ENCODE results near the gene FAM240B. TPM values are rescaled to one million over a fixed set of nuclear protein-coding genes. Genes with fewer than 3 reads are reported as not detected.

Gene FAM240B
- total RNA-seq, 1 experiment from 2014 or later = not detected

- WGBS (ENCODE audit: extremely low coverage, insufficient read length, low lambda C conversion rate) = no CpG with 5 or more reads among the region's 6 CpGs
- peaks cover 26% of the 10 kb centered on the region for H3K27me3 Mint-ChIP-seq (ENCODE audit: low read depth)
These were observed 44.7 kb downstream of the FAM240B start for GRCh38 chr9:38675211-38675610.

More at GRCh38 chr9:38675211-38675610, 44.7 kb downstream of the FAM240B start:
- H4K20me1 ChIP-seq (ENCODE audit: control insufficient read depth, insufficient read depth, insufficient read length) = no peaks in the 10 kb centered on the region
- TF ChIP-seq CTCF (conservative IDR thresholded peaks at IDR 0.05) = no peak
- H2AFZ ChIP-seq (ENCODE audit: low read length) = no peak overlapping the region
- H3K56ac ChIP-seq (ENCODE audit: insufficient read length, low read depth, low read length) = no peak overlapping the region
- no peak for DNase-seq
- no peaks in the 10 kb centered on the region for H3K79me1 ChIP-seq (ENCODE audit: insufficient read depth, low read depth, low read length, poor library complexity, severe bottlenecking)
- H2AK5ac ChIP-seq (ENCODE audit: insufficient read length, low read length) = no peak overlapping the region
- H4K8ac ChIP-seq (replicated peaks; ENCODE audit: insufficient read length, low read depth, low read length) = no peak overlapping the region
- no peak overlapping the region for H4K5ac ChIP-seq (ENCODE audit: insufficient read length, low read depth, low read length)
- no peak overlapping the region for H3K4ac ChIP-seq (ENCODE audit: low read depth, low read length)
- no peak overlapping the region for H2BK120ac ChIP-seq (ENCODE audit: low read depth, low read length, poor library complexity, severe bottlenecking)
- H3K9me3 ChIP-seq (ENCODE audit: control insufficient read depth, low read depth, low read length) = no peaks in the 10 kb centered on the region
- peaks cover 0 to 2% of the 10 kb centered on the region in 2 experiments; a peak in 1 of 5 replicates for H3K9me3 Mint-ChIP-seq
- no peak overlapping the region for H3K27ac ChIP-seq (ENCODE audit: insufficient read length, low read depth, low read length)
- H4K91ac ChIP-seq (ENCODE audit: insufficient read length, low read depth, low read length) = no peak overlapping the region
- H3K4me1 Mint-ChIP-seq = peaks cover 41 to 43% of the 10 kb centered on the region in 2 experiments
- H3K4me3 Mint-ChIP-seq = no peak overlapping the region
- no peak overlapping the region for H2BK5ac ChIP-seq (ENCODE audit: insufficient read length, low read length)
- no peak overlapping the region for H3K9ac ChIP-seq (ENCODE audit: extremely low read depth, insufficient read length, low read length)
- H3K23me2 ChIP-seq (ENCODE audit: insufficient read length, low read depth, low read length, poor library complexity, severe bottlenecking) = no peaks in the 10 kb centered on the region
- H3K79me2 ChIP-seq (ENCODE audit: insufficient read depth, low read length) = no peaks in the 10 kb centered on the region
- H2BK12ac ChIP-seq (ENCODE audit: insufficient read length, low read depth, low read length) = no peak overlapping the region
- peaks cover 0 to 5% (median 0%) of the 10 kb centered on the region in 3 experiments; a peak in 3 of 7 replicates for H3K36me3 Mint-ChIP-seq (ENCODE audit: insufficient read depth in 1 of 3, low read depth in 3 of 3)
- peaks cover 12% of the 10 kb centered on the region; the same call in 1 of the 2 replicates for H3K4me1 ChIP-seq (ENCODE audit: insufficient read depth, low read length)
- no peaks in the 10 kb centered on the region for H3K27me3 ChIP-seq (ENCODE audit: insufficient read depth, low read length)
- H3K14ac ChIP-seq (ENCODE audit: insufficient read depth, low read length) = no peak overlapping the region; the same call in 1 of the 2 replicates
- H2BK15ac ChIP-seq (ENCODE audit: low read depth, low read length) = no peak overlapping the region
- H3K27ac Mint-ChIP-seq = 0 out of 7 replicates have a peak overlapping the region, but pooled peaks of 1 of the 3 experiments have one; percentile 27
- no peak overlapping the region for H3T11ph ChIP-seq (ENCODE audit: low read length)
- H3K23ac ChIP-seq (ENCODE audit: insufficient read length, low read depth, low read length) = no peak overlapping the region
- no peak overlapping the region for H3K18ac ChIP-seq (ENCODE audit: insufficient read length, low read depth, low read length)
- H3K4me2 ChIP-seq (ENCODE audit: insufficient read depth, insufficient read length, low read length) = no peak overlapping the region
- no peak overlapping the region for H2BK20ac ChIP-seq (ENCODE audit: low read depth, low read length, poor library complexity, severe bottlenecking)
